GM19193 (cell line): Measurements from ENCODE around the gene DCLRE1B.

ENCODE experiments used
- POLR2A ChIP-seq: IDR thresholded peaks from 4 replicates; pipeline ENCODE4 v1.6.1; 2011; ENCODE audit not compliant: insufficient read depth, insufficient read length; ENCODE audit errors: extremely low read depth

DCLRE1B gene

DNA sequence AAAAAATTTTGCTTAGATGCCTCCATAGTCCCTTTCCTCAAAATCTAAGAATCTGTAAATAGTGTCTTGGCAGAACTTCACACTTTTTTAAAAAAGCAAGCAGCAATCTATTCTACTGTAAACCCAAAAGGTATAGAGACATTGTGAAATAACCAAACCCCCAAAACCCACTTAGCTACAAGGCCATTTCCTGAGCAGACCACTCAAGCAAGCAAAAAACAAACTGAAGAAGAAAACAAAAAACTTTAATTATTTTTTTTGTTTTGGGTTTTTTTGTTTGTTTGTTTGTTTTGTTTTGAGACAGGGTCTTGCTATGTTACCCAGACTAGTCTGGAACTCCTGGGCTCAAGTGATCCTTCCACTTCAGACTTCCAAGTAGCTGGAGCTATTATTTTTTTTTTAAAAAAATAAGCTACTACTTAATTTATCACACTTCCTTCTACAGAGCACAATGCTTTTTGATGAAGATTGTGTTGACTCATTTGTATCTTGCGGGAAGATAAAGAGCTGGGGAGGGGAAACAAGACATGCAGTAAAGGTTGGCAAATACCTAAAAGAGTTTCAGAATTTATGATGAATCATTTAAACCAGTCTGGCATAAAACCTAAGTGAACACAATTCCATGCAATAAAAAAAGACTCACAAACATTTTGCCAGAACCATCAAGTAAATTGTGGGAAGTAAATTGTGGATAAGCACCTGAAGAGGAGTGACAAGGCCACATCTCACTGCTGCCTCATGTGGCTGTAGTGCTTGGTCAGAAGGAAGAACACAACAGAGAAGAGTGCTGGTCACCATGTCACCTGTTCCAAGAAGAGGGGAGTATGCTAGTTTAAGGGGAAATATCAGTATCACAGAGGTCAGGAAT, 30.9 kb upstream of the DCLRE1B start:
- no peak for TF ChIP-seq POLR2A

DNA sequence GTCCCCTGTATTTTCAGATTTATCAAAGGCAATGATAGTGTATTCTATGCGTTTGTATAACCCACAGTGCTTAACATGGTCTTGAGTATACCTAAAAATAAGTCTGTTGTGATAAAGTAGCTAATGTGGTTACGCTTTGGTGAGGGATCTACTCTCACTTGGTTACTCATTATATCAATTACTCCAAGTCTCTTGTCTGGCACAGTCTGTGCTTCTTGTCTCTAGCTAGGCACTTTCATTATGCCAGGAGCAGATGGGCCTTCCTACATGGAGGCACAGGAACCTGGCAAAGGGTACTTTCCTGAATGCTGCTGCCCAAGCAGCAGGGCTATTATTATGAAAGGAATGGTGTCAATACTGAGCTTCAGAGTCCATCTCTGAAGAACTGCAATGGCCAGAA, 29.4 kb upstream of the DCLRE1B start:
- no peak for TF ChIP-seq POLR2A

DNA sequence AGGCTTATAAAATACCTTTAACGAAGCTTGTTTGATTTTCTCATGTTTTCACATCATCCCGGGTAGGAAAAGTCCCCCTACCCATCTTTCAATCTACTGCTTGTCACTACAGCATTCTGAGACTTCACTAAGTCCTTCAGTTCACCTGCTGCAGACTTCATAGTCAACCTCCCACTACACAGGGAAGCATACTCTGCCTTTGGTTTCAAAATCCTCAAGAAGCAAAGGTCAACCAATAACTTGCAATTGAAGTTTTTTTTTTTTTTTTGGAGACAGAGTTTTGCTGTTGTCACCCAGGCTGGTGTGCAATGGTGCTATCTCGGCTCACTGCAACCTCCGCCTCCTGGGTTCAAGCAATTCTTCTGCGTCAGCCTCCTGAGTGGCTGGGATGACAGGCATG, 28.9 kb upstream of the DCLRE1B start:
- no peak for TF ChIP-seq POLR2A

DNA sequence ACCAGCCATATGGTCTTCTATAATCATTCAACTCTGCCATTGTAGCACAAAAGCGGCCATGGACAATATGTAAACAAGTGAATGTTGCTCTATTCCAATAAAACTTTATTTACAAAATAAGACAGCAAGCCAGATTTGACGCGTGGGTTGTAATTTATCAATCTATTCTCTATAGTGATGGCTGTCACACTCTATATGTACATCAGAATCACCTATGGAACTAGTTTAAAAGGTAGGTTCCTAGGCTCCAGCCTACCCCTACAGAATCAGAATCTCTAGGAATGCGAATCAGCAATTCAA, 25.4 kb upstream of the DCLRE1B start:
- no peak for TF ChIP-seq POLR2A

DNA sequence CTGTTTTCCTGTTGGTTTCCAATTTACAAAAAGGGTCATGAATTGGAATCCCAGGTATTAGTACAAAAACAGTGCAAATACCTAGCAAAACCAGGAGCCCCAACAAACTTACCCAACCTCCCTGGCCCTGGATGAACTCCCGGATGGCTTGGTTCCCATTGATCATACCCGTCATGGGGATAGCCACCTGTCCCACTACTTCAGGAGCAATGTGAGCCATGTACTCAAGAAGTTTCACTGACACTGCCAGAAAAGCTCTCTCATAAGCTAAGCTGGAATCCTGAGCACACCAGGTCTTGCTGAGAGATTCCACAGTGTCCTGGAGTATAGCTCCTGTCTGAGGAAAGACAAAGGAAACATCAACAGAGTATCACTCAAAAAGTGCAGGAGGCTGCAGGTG, 23.5 kb upstream of the DCLRE1B start:
- no peak for TF ChIP-seq POLR2A

DNA sequence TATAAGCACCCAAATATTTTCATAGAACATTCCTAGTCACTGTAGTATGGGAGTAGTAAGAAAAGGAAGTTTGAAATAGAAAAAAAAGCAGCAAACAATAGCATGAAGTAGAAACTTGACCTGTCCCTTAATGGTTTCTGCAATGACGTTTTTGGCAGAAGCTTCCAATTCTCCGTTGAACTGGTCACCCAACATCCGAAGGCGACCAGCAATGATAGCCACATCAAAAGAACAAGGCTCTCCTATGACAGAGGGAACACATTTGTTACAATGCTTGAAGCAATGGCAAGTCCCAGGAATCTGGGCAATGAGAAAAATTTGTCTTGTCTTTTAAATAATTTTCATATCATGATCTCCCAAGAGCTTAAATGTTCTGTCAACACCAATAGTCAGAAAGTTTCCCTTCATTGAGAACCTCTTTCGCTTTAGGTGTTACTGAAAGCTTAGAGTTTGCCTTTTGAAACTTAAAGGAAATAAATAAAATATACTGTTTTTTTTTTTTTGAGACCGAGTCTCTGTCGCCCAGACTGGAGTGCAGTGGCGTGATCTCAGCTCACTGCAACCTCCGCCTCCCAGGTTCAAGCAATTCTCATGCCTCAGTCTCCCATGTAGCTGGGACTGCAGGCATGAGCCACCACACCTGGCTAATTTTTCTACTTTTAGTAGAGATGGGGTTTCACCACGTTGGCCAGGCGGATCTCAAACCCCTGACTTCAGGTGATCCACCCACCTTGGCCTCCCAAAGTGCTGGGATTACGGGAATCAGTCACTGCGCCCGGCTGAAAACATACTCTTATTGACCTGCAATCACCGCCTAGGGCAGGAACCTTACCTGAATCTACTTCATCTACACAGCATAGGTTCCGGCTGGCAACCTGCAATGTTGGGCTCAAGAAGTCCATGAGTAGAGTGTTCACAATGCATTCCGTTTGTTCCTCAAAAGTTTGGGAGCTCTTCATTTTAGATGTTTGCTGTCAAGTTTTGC, 18.4 kb upstream of the DCLRE1B start:
- TF ChIP-seq POLR2A, result no peak

DNA sequence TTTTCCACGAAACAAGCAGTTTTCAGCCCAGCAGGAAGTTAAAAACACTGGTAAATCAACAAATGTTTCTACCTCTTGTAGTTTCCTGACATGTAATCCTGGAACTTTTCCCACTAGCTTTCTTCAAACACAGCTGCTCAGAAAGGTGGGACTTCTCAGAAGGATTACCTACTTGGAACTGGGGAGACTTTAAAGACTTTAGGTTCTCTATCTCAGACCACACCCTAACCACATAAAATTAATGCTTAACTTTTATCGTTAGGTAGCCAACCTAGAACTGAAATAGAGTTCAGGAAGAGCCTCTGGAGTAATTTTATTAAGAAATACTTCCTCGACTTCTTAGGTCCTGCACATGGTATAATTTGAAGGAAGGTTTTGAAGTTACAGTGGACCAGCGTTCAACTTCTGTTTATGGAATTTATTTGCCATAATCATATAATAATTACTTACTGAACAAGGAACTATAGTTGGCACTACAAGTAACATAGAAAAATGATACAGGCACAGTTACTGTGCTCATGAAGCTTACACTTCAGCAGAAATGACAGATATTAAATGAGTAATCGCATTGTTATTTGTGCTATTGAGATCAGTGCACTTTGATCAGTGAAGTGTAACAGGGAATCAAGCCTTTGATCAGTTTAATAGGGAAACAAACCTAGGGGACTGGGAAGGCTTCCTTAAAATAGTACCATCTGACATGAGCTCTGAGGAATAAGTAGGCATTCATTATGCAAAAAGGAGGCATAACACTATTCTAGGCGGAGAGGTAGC, 17.5 kb upstream of the DCLRE1B start, which contains the start of gene BCL2L15:
TSS of gene BCL2L15 (minus strand) at position 180 of the 774 bp plus-strand sequence. CDS start 206 bp downstream, outside the sequence.
- TF ChIP-seq POLR2A, result no peak

DNA sequence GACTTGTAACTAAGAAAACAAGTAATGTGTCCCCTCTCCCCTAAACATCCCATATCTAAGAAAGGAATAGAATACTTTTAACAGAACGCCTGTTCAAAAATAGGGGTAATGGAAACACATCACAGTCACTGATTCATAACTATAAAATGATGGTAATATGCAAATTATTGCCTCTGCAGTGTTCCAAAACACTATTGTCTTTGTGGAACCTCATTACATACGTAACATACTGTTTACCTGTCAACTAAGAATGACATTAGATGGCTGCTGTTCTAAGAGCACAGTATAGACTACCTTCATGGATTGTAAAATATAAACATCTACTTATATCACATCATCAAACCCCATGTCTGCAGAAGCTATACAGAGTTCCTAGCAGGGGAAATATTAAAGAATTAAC, 14.3 kb upstream of the DCLRE1B start:
- TF ChIP-seq POLR2A, result no peak

DNA sequence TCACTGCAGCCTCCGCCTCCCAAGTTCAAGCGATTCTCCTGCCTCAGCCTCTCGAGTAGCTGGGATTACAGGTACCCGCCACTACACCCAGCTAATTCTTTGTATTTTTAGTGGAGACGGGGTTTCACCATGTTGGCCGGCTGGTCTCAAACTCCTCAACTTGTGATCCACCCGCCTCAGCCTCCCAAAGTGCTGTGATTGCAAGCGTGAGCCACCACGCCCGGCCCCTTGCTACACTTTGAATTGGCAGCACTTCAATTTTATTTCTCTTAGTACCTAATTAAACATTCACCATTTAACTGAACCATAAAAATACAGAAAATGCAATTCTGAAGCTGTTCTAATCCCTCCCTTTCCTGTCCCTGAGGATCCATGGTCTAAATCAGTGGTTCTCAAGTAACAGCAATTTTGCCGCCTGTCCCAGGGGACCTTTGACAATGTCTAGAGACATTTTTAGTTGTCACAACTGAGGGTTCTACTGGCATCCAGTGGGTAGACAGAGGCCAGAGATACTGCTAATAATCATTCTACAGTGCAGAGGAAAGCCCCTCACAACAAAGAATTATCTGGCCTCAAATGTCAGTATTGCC, 13.4 kb upstream of the DCLRE1B start:
- TF ChIP-seq POLR2A, result no peak

DNA sequence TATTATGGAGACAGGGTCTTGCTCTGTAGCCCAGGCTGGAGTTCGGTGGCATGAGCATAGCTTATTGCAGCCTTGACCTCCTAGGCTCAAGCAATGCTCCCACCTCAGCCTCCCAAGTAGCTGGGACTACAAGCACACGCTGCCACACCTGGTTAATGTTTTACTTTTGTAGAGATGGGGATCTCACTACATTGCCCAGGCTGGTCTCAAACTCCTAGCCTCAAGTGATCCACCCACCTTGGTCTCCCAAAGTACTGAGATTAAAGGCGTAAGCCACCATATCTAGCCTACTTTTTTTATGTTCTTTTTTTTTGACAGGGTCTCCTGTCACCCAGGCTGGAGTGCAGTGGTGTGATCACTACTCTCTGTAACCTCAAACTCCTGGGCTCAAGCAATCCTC, 11.9 kb upstream of the DCLRE1B start:
- TF ChIP-seq POLR2A, result no peak

DNA sequence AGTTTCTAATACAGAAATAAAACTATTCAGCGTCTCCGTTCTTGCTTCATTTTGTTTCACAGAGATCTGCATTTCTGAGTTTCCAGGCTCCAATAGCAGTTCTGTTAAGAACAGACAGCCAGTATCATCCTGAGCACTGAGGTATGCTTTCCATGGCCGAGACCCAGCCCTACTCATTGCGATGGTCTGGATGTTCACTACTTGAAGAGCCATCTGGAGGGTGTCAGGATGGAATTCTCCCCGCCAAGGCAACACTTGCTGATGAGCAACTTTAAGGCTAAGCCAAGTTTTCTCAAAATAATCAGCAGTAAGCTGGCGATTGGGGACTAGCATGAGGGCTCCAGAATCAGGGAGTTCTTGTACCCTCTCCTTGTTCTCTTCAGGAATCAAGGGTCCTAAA, 10.0 kb upstream of the DCLRE1B start:
- TF ChIP-seq POLR2A, result no peak

DNA sequence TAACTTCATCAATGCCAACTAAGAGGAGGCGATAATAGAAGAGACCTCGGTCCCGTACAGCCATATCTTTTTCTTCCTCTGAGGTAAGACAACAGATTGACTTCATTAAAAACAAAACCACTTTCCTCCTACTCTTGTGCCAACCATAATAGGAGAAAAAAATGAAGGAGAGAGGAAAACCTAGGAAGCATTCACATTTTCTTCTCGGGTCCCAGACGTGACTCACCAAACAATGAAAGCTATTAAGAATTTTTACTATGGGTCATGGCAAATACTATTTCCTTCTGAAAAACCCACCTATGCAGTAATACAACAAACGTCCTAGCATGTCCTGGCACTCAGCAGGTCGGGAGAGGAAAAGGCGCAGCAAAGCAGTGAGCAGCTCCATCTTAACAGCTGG, 9.2 kb upstream of the DCLRE1B start:
- no peak for TF ChIP-seq POLR2A

DNA sequence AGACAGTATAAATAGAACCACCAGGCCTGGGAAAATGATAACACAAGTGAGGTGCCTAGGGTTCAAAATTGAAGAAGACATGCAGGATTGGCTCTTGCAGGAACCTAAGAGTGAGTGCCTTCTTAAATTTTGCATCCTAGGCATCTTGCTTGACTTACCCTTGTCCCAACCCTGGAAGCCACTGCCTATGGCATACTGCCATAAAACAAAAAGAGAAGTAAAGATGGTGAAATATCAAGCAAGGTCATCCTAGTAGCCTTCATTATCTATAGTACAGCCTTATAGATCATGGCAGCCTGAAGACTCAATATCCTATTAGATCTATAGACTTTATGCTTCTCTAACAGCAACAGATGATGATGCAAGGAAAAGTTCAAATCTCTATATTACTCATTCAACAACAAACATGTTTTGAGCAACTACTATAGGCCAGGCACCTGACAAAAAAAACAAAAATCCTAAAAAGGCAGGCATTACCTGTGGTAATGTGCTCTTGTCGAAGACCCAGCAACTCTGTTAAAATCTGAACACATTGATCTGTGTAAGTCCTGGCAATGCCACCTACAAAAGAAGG, 6.8 kb upstream of the DCLRE1B start:
- no peak for TF ChIP-seq POLR2A

DNA sequence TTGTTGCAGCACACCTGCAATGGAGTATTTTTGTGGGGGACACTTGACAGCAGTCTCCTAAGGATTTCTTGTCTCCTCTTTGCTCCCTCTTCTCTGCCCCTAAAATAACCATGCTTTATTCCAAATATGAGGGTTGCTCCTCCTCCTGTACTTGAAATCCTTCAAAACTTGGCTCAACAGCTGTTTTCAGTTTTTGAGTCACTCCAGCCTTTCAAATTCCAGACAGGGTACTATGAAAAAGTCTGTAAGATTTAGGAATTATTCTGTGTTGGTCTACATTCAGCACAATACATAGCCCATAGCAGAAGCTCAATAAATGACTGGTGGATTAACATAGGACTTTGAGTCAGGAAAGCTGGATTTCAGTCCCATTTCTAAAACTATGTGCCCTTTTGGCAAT, 6.0 kb upstream of the DCLRE1B start:
- no peak for TF ChIP-seq POLR2A

DNA sequence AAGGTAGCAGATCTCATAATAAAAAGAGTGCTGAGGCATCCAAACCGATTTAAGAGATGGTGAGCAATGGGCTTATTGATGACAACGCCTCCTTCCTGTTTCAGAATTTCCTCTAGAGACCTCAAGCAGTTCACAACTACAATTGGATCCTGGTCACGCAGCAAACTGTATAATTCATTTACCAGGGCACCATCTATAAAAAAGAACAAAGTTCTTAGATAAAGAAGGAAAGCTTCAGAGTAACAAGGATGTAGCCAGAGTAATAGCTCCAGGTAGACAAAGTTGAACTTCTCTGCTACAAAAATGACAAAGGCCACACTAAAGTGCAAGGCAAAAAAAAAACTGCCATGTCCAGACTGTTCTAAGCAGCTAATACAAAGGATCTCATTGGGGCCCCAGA, 3.9 kb upstream of the DCLRE1B start:
- no peak for TF ChIP-seq POLR2A
